ENCODE results near the gene HDGF. TPM values are rescaled to one million over a fixed set of nuclear protein-coding genes. Genes with fewer than 3 reads are reported as not detected.
A peak's percentile ranks its signal among the peaks of the same experiment; 100 is the strongest.

Gene HDGF
- total RNA-seq, 6 donors from 2014 or later: 129 to 231 (median 182) TPM

DNA sequence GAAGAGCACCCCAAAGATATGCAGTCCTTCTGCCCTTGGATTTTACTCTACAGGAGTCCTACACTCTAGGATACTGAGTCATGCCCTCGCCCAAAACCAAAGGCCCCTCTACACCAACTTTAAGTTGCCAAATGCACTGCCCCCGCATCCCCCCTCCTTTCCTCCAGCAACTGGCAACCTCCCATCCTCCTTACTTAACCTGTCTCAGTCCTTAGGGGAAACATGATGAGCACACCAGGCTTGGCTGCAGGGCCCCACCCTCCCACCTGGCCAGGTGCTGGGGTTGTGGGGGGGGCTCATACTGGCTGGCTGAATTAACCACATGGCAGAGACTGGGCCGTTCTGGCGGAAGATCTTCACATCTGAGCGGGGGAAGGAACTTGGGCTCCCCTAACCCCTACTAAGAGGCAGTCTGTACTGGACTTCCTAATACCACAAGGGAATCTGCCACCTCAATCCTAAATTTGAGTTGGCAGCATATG, 1.2 kb downstream of the HDGF start:
- ATAC-seq (ENCODE audit: low FRiP score in 2 of 2): no peak
- Histone ChIP-seq H3K27ac (peak overlapping the region; percentile 96 to 99 (median 98)), H3K4me3 (peak overlapping the region; percentile 39 to 93 (median 87)), H3K27me3 (no peaks in the 10 kb centered on the region), H3K9me3 (no peaks in the 10 kb centered on the region), H3K36me3 (peaks cover 0 to 1% (median 0%) of the 10 kb centered on the region in 4 donors), H3K4me1 (peaks cover 52 to 72% (median 60%) of the 10 kb centered on the region in 4 donors)
- WGBS, 2 donors: 1 to 9% methylated on average over 3 to 5 of the region's 5 CpGs
- TF ChIP-seq POLR2AphosphoS5 (IDR thresholded peaks at IDR 0.05) (peak in 1 of 2 donors; percentile 49), EP300 (IDR thresholded peaks at IDR 0.05) (no peak), POLR2A (IDR thresholded peaks at IDR 0.05) (peak in 2 of 4 donors; percentile 37 to 40)
- TF ChIP-seq, protein P1, sequence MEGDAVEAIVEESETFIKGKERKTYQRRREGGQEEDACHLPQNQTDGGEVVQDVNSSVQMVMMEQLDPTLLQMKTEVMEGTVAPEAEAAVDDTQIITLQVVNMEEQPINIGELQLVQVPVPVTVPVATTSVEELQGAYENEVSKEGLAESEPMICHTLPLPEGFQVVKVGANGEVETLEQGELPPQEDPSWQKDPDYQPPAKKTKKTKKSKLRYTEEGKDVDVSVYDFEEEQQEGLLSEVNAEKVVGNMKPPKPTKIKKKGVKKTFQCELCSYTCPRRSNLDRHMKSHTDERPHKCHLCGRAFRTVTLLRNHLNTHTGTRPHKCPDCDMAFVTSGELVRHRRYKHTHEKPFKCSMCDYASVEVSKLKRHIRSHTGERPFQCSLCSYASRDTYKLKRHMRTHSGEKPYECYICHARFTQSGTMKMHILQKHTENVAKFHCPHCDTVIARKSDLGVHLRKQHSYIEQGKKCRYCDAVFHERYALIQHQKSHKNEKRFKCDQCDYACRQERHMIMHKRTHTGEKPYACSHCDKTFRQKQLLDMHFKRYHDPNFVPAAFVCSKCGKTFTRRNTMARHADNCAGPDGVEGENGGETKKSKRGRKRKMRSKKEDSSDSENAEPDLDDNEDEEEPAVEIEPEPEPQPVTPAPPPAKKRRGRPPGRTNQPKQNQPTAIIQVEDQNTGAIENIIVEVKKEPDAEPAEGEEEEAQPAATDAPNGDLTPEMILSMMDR (IDR thresholded peaks at IDR 0.05): no peak
- DNase-seq: peak in 1 of 2 donors; percentile 73

DNA sequence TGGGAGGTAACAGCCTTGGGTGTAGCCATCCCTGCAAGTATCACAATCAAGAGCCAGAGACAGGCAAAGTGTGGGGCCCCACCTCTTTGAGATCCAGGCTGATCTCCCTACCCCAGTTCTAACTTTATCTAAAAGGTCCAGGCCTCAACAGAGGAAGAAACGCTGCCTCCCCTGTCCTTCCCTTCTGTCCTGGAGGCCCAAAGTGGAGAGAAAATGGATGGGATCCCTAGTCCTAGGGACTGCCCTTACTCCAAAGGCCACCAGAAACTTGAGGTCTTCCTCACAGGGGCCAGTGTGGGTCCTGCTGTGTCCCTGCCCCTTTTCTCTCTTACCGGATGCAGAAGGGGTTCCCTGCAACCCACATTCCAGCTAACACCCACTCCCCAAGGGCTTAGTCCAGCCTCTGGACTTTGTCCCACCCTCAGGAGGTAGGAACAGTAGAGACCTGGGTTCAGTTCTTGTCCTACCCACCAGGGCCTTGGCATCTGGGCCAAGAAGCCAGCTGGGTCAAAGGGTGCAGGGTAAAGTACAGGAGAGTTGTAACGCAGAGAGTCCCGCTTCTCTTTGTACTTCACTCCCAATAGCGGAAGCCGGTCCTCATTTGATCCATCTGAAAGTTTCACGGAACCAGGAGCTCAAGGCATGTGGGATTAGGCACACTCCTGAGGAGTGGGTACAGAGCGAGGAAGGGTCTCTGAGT, 1.9 kb downstream of the HDGF start:
- no peaks in the 10 kb centered on the region for H3K9me3 ChIP-seq
- no peaks in the 10 kb centered on the region for H3K27me3 ChIP-seq
- WGBS, 2 donors: 25 to 53% methylated on average over 7 to 8 of the region's 8 CpGs
- ATAC-seq (ENCODE audit: low FRiP score in 2 of 2): no peak
- TF ChIP-seq, protein P1 (IDR thresholded peaks at IDR 0.05): peak in 1 of 6 experiments; percentile 22
- no peak for TF ChIP-seq EP300 (IDR thresholded peaks at IDR 0.05)
- TF ChIP-seq POLR2AphosphoS5 (IDR thresholded peaks at IDR 0.05): peak in 1 of 2 donors; percentile 30
- H3K4me3 ChIP-seq: peak overlapping the region; percentile 39 to 93 (median 87)
- H3K27ac ChIP-seq: peak overlapping the region; percentile 96 to 99 (median 98)
- DNase-seq: no peak
- H3K4me1 ChIP-seq: peaks cover 54 to 76% (median 64%) of the 10 kb centered on the region in 4 donors
- peaks cover 0 to 8% (median 4%) of the 10 kb centered on the region in 4 donors for H3K36me3 ChIP-seq

DNA sequence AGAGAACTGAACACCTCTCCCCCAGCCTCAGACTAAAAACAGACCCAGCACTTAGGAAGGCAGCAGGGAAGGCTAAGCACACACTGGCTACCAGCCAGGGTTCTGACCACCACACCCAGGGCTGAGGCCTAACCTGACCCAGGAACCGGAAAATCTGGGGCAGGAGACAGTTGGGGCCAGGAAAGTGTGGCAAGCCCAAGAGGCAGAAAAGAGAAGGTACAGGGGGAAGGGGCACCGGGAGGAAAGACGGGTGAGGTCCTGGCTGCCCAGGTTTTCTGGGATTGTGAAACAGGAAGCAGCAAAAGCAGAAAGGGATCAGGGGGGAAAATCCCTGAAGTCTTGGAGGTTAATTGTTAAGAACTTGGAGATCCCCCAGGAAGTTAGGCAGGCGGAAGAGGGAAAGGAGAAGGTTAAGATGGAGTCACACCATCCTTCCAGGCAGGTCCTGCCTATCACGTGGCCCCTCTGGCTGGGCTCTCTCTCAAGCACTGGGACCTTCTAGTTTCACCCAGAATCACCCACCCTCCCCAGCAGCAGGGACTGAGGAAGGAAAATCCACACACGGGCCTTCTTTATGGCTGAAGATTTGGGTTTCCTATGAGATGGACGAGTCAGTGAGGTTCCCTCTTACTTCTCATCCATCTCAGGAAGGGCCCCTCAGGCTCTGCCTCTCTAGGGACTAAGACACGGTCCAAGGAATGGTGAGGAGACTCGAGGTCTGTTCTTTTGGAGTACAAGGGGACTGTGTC, 2.6 kb downstream of the HDGF start:
- peaks cover 3 to 15% (median 10%) of the 10 kb centered on the region in 4 donors for H3K36me3 ChIP-seq
- H3K9me3 ChIP-seq: no peaks in the 10 kb centered on the region
- H3K27ac ChIP-seq: peak overlapping the region; percentile 96 to 99 (median 98)
- 3% methylated on average over 5 to 9 of the region's 9 CpGs for WGBS, 2 donors
- no peaks in the 10 kb centered on the region for H3K27me3 ChIP-seq
- DNase-seq: peak in 1 of 2 donors; percentile 81
- TF ChIP-seq POLR2AphosphoS5 (IDR thresholded peaks at IDR 0.05) (peak; percentile 75), POLR2A (IDR thresholded peaks at IDR 0.05) (peak in 1 of 4 donors; percentile 53), EP300 (IDR thresholded peaks at IDR 0.05) (peak in 1 of 4 donors; percentile 52)
- TF ChIP-seq, protein P1 (IDR thresholded peaks at IDR 0.05): peak in 1 of 6 experiments; percentile 26
- H3K4me3 ChIP-seq: peak overlapping the region in 3 of 4 donors; percentile 84 to 93 (median 90)
- ATAC-seq (ENCODE audit: low FRiP score in 2 of 2): peak; percentile 11 to 16
- peaks cover 54 to 75% (median 64%) of the 10 kb centered on the region in 4 donors for H3K4me1 ChIP-seq

DNA sequence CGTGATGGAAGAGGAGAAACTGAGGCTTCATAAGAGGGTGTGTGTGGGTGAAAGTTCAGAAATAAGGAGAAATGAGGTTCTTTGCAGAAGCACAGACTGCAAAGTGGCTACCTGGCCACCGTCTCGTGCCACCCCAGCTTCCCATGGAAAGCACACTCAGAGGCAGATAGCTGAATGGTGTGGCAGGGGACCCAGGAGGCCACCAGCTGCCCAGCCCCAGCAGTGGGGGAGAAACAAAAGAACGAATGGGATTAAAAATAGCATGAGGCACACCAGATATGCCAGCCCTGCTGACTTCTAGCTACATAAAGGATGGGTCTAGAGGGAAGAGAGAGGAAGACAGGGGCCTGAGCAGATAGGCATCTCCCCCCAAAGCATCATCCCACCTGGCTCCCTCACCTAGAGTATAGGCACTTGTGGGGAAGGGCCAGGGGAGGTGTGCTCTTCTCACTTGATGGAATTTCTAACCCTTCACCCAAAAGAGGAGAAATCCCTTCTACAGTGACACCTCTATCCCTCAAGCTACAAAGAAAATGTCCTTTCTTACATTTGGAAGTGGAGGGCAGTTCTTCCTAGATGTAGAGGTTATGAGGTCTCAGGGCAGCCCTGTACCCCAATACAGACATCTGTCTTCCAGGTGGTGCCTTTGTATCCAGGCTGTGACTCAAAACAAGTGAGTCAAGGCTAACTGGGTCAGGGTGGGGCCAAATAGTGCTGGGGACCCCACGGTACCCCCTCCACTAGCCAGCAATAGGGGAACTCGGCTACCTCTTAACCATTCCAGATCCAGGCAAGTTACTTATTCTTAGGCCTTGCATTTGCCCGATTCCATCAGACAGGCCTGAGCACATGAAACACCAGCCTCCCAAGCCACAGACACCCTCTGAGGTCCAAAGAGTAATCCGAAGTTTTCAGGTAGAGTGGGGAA, 3.5 kb downstream of the HDGF start:
- ATAC-seq (ENCODE audit: low FRiP score in 2 of 2) (no peak), DNase-seq (no peak)
- 4 to 6% methylated on average over 8 of the region's 8 CpGs for WGBS, 2 donors
- Histone ChIP-seq H3K4me3 (peak overlapping the region in 3 of 4 donors; percentile 84 to 93 (median 90)), H3K27me3 (no peaks in the 10 kb centered on the region), H3K4me1 (peaks cover 49 to 70% (median 60%) of the 10 kb centered on the region in 4 donors), H3K9me3 (no peaks in the 10 kb centered on the region), H3K36me3 (peaks cover 10 to 24% (median 19%) of the 10 kb centered on the region in 4 donors), H3K27ac (peak overlapping the region; percentile 96 to 99 (median 98))
- TF ChIP-seq, protein P1 (IDR thresholded peaks at IDR 0.05): no peak
- TF ChIP-seq POLR2A (IDR thresholded peaks at IDR 0.05) (no peak), EP300 (IDR thresholded peaks at IDR 0.05) (no peak), POLR2AphosphoS5 (IDR thresholded peaks at IDR 0.05) (no peak)

Measured in upper lobe of left lung (tissue), 6 donors.